K562 (cell line): Measurements from ENCODE around the gene TP53BP1. TPM values are rescaled to one million over a fixed set of nuclear protein-coding genes. Genes with fewer than 3 reads are reported as not detected.

Source experiments
- BRCA1 ChIP-seq, 2 experiments: fragments of 450-650 bp in 1 of 2; sonication (generic) in 1 of 2; formaldehyde crosslinking in 1 of 2; IDR thresholded peaks; 2 replicates each; pipeline versions ENCODE4 v1.5.0 to v1.6.1; 2017 to 2020; ENCODE audit warnings: mild to moderate bottlenecking in 1 of 2, missing genetic modification reagents in 1 of 2
- CTCF ChIP-seq, 3 experiments: IDR thresholded peaks in 2 of 3; conservative IDR thresholded peaks in 1 of 3; 2 replicates each; pipeline ENCODE4 v1.5.1; 2011 to 2012; ENCODE audit warnings: low read length in 3 of 3, mild to moderate bottlenecking in 3 of 3, control low read depth in 2 of 3, improper control_type of control experiment in 1 of 3, inconsistent platforms in 1 of 3, low read depth in 1 of 3, mixed read lengths in 1 of 3, moderate library complexity in 1 of 3; ENCODE audit not compliant: insufficient read depth in 2 of 3
- E2F1 ChIP-seq: sonication (generic); formaldehyde crosslinking; IDR thresholded peaks from 2 replicates; pipeline ENCODE4 v1.8.1; 2023; ENCODE audit warnings: mild to moderate bottlenecking, missing genetic modification reagents, moderate library complexity
- MAZ ChIP-seq, 2 experiments: fragments of 450-650 bp in 1 of 2; sonication (generic) in 1 of 2; formaldehyde crosslinking; IDR thresholded peaks in 1 of 2; conservative IDR thresholded peaks in 1 of 2; 2 replicates each; pipeline versions ENCODE4 v1.4.0 to v1.5.0; 2020; ENCODE audit warnings: mild to moderate bottlenecking in 1 of 2, missing genetic modification reagents in 1 of 2
- MBD2 ChIP-seq: sonication (generic); IDR thresholded peaks from 2 replicates; pipeline ENCODE4 v1.6.1; 2016; ENCODE audit warnings: low read depth, borderline replicate concordance
- MEIS2 ChIP-seq: fragments of 450-650 bp; IDR thresholded peaks from 2 replicates; pipeline ENCODE4 v1.6.1; 2014; ENCODE audit warnings: mild to moderate bottlenecking; ENCODE audit not compliant: partially characterized antibody
- NCOA6 ChIP-seq: fragments of 450-650 bp; IDR thresholded peaks from 2 replicates; pipeline ENCODE4 v1.6.1; 2017; ENCODE audit warnings: mild to moderate bottlenecking
- NFXL1 ChIP-seq: fragments of 450-650 bp; formaldehyde crosslinking; IDR thresholded peaks from 2 replicates; pipeline ENCODE4 v1.4.0; 2021; ENCODE audit warnings: mild to moderate bottlenecking
- NR2F6 ChIP-seq: fragments of 450-650 bp; formaldehyde crosslinking; IDR thresholded peaks from 2 replicates; pipeline ENCODE4 v1.4.0; 2020; ENCODE audit warnings: mild to moderate bottlenecking
- SRSF1 ChIP-seq: fragments of 200-400 bp; formaldehyde crosslinking; IDR thresholded peaks from 2 replicates; pipeline ENCODE4 v1.6.1; 2017; ENCODE audit warnings: mild to moderate bottlenecking, low read depth, low read length, moderate library complexity
- XRCC4 ChIP-seq: IDR thresholded peaks from one replicate; pipeline ENCODE4 v1.6.1; 2011; ENCODE audit not compliant: insufficient read depth, insufficient read length; ENCODE audit errors: extremely low read depth
- polyA plus RNA-seq, 8 experiments: library from polyadenylated mRNA; depleted of rRNA in 4 of 8; stranded (reverse) in 5 of 8; unstranded in 3 of 8; fragments of >200 nt; fragmentation: Nextera tagmentation in 2 of 8; fragmentation: Illumina TruSeq in 1 of 8; extraction: Ambion mirVana in 2 of 8; extraction: Trizol in 1 of 8; gene quantifications; 2 replicates each; pipeline versions ENCODE4 v1.2.1 to v1.2.3, GENCODE V29; 2011 to 2014; ENCODE audit warnings: inconsistent platforms in 1 of 8, missing spikeins in 1 of 8
- total RNA-seq, 7 experiments: library from RNA; depleted of rRNA in 6 of 7; stranded (reverse); fragments of >200 nt in 6 of 7; fragmentation: Illumina TruSeq in 2 of 7; extraction: Trizol in 2 of 7; gene quantifications; 2 replicates each; pipeline versions ENCODE4 v1.2.1 to v1.2.3, GENCODE V29; 2011 to 2021; ENCODE audit warnings: low replicate concordance in 1 of 7
- TF ChIP-seq, protein P1 (sequence below): sonication (generic); formaldehyde crosslinking; IDR thresholded peaks from 2 replicates; pipeline ENCODE4 v1.8.0; 2022; ENCODE audit warnings: mild to moderate bottlenecking, missing genetic modification reagents
- TF ChIP-seq, protein P2 (sequence below): sonication (generic); formaldehyde crosslinking; IDR thresholded peaks from 2 replicates; pipeline ENCODE4 v1.4.0; 2020; ENCODE audit warnings: mild to moderate bottlenecking, missing genetic modification reagents
- TF ChIP-seq, protein P3 (sequence below), 2 experiments: fragments of 200-800 bp in 1 of 2; sonication (Bioruptor generic) in 1 of 2; sonication (generic) in 1 of 2; formaldehyde crosslinking in 1 of 2; IDR thresholded peaks in 1 of 2; conservative IDR thresholded peaks in 1 of 2; 2 replicates each; pipeline versions ENCODE4 v1.5.0 to v1.6.1; 2016 to 2020; ENCODE audit warnings: missing compliant biosample characterization in 1 of 2, missing genetic modification characterization in 1 of 2, missing genetic modification reagents in 1 of 2
- TF ChIP-seq, protein P4 (sequence below): fragments of 450-650 bp; formaldehyde crosslinking; IDR thresholded peaks from 2 replicates; pipeline ENCODE4 v1.4.0; 2020; ENCODE audit warnings: mild to moderate bottlenecking

TP53BP1 gene
- total and polyA plus RNA-seq, 9 of the 15 experiments (the other 6 are each of a cell fraction or from before 2014, with no cell fraction given): 5.7 to 63.3 (median 30.9) TPM

- TF ChIP-seq, protein P1, sequence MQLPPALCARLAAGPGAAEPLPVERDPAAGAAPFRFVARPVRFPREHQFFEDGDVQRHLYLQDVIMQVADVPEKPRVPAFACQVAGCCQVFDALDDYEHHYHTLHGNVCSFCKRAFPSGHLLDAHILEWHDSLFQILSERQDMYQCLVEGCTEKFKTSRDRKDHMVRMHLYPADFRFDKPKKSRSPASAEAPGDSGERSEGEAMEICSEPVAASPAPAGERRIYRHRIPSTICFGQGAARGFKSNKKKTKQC: no peak
- TF ChIP-seq, protein P2, sequence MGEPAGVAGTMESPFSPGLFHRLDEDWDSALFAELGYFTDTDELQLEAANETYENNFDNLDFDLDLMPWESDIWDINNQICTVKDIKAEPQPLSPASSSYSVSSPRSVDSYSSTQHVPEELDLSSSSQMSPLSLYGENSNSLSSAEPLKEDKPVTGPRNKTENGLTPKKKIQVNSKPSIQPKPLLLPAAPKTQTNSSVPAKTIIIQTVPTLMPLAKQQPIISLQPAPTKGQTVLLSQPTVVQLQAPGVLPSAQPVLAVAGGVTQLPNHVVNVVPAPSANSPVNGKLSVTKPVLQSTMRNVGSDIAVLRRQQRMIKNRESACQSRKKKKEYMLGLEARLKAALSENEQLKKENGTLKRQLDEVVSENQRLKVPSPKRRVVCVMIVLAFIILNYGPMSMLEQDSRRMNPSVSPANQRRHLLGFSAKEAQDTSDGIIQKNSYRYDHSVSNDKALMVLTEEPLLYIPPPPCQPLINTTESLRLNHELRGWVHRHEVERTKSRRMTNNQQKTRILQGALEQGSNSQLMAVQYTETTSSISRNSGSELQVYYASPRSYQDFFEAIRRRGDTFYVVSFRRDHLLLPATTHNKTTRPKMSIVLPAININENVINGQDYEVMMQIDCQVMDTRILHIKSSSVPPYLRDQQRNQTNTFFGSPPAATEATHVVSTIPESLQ (CRISPR knock-in tag): 0 out of 2 replicates have a peak, but pooled peaks have one; percentile 51
- no peak for TF ChIP-seq NR2F6
- TF ChIP-seq, protein P3, sequence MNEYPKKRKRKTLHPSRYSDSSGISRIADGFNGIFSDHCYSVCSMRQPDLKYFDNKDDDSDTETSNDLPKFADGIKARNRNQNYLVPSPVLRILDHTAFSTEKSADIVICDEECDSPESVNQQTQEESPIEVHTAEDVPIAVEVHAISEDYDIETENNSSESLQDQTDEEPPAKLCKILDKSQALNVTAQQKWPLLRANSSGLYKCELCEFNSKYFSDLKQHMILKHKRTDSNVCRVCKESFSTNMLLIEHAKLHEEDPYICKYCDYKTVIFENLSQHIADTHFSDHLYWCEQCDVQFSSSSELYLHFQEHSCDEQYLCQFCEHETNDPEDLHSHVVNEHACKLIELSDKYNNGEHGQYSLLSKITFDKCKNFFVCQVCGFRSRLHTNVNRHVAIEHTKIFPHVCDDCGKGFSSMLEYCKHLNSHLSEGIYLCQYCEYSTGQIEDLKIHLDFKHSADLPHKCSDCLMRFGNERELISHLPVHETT (CRISPR knock-in tag; conservative IDR thresholded peaks at IDR 0.05 in 1 of 2, IDR thresholded peaks at IDR 0.05 in 1 of 2): peak in 1 of 2 experiments; percentile 86; a peak in 2 of 4 replicates
- TF ChIP-seq NFXL1 (CRISPR knock-in tag): no peak
- TF ChIP-seq BRCA1 (IDR thresholded peaks at IDR 0.05): no peak
- TF ChIP-seq BRCA1 (CRISPR knock-in tag; IDR thresholded peaks at IDR 0.05): no peak
- no peak for TF ChIP-seq NCOA6
- TF ChIP-seq, protein P4, sequence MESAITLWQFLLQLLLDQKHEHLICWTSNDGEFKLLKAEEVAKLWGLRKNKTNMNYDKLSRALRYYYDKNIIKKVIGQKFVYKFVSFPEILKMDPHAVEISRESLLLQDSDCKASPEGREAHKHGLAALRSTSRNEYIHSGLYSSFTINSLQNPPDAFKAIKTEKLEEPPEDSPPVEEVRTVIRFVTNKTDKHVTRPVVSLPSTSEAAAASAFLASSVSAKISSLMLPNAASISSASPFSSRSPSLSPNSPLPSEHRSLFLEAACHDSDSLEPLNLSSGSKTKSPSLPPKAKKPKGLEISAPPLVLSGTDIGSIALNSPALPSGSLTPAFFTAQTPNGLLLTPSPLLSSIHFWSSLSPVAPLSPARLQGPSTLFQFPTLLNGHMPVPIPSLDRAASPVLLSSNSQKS (CRISPR knock-in tag): no peak
- no peak for TF ChIP-seq E2F1
- no peak for TF ChIP-seq SRSF1
- TF ChIP-seq MEIS2: peak; percentile 77
- TF ChIP-seq CTCF (IDR thresholded peaks at IDR 0.05 in 2 of 3, conservative IDR thresholded peaks at IDR 0.05 in 1 of 3; ENCODE audit: insufficient read depth in 2 of 3, low read depth in 1 of 3, low read length in 3 of 3): peak; percentile 38 to 41 (median 40); a peak in 5 of 6 replicates
- TF ChIP-seq MAZ (CRISPR knock-in tag; conservative IDR thresholded peaks at IDR 0.05 in 1 of 2, IDR thresholded peaks at IDR 0.05 in 1 of 2): peak in 1 of 2 experiments; percentile 92; a peak in 2 of 4 replicates
- TF ChIP-seq MBD2: no peak
- no peak for TF ChIP-seq XRCC4
These were observed 17.4 kb upstream of the TP53BP1 start (continued) for GRCh38 chr15:43510200-43511011.
